A549 (cell line): Measurements from ENCODE around the gene DLL4. TPM values are rescaled to one million over a fixed set of nuclear protein-coding genes. Genes with fewer than 3 reads are reported as not detected.

ENCODE experiments used
- ATAC-seq, 2 experiments: fragments of 200-7000 bp in 1 of 2; fragments of >200 bp in 1 of 2; cut with Nextera tagmentation in 1 of 2; cut with Tn5 transposase in 1 of 2; 3 replicates each; pipeline versions ENCODE4 v1.8.0 to v1.9.1; 2018 to 2020; ENCODE audit warnings: mild to moderate bottlenecking in 1 of 2, moderate library complexity in 1 of 2
- CTCF ChIA-PET: fragments of 300-600 bp; sonication (Branson Sonifier 250); formaldehyde crosslinking; extraction: SDS; loops from one replicate; lab custom pipeline; 2021; ENCODE audit warnings: antibody characterized with exemption, inconsistent platforms; lab: Yijun Ruan, JAX
- POLR2A ChIA-PET: fragments of 350-600 bp; formaldehyde crosslinking; extraction: SDS; loops from one replicate; lab custom pipeline; 2021; ENCODE audit warnings: antibody characterized with exemption, inconsistent platforms; lab: Yijun Ruan, JAX
- DNase-seq, 2 experiments: peaks; one replicate each; pipeline versions ENCODE4 v3.0.0 to v3.0.0-alpha.2; 2011 to 2016; ENCODE audit warnings: low read depth in 1 of 2, low spot score in 1 of 2
- FAIRE-seq: peaks from 2 replicates; lab custom pipeline; 2011; peaks lifted over from hg19 to GRCh38; lab: Jason Lieb, UNC
- H3K27ac ChIP-seq, 2 experiments: fragments of >200 bp; sonication (Bioruptor Twin); formaldehyde crosslinking; 3 replicates each; pipeline ENCODE4 v1.5.1; 2016 to 2017
- H3K4me1 ChIP-seq: fragments of >200 bp; sonication (Bioruptor Twin); formaldehyde crosslinking; 3 replicates; pipeline ENCODE4 v1.6.1; 2016
- H3K4me2 ChIP-seq: fragments of >200 bp; sonication (Bioruptor Twin); formaldehyde crosslinking; 3 replicates; pipeline ENCODE4 v1.6.1; 2016
- H3K4me3 ChIP-seq: fragments of >200 bp; sonication (Bioruptor Twin); formaldehyde crosslinking; 3 replicates; pipeline ENCODE4 v1.5.1; 2016
- H3K9me3 ChIP-seq: fragments of >200 bp; sonication (Bioruptor Twin); formaldehyde crosslinking; 3 replicates; pipeline ENCODE4 v1.6.1; 2016
- CBX2 ChIP-seq: fragments of 200-600 bp; sonication (generic); IDR thresholded peaks from 2 replicates; pipeline ENCODE4 v1.6.1; 2016; ENCODE audit warnings: low read depth, mild to moderate bottlenecking, borderline replicate concordance
- EHMT2 ChIP-seq: fragments of 200-600 bp; sonication (generic); IDR thresholded peaks from 2 replicates; pipeline ENCODE4 v1.6.1; 2016; ENCODE audit warnings: antibody characterized with exemption, low read depth, mild to moderate bottlenecking, moderate library complexity
- EP300 ChIP-seq, 2 experiments: fragments of >200 bp; sonication (Bioruptor Twin); formaldehyde crosslinking; IDR thresholded peaks; 2 replicates in 1 of 2; 3 replicates in 1 of 2; pipeline ENCODE4 v1.6.1; 2016 to 2017
- ESRRA ChIP-seq: fragments of 150-350 bp; IDR thresholded peaks from 2 replicates; pipeline ENCODE4 v1.6.1; 2014; ENCODE audit warnings: mild to moderate bottlenecking, low read length, borderline replicate concordance
- FOSB ChIP-seq: fragments of 250-450 bp; sonication (Bioruptor Pico); IDR thresholded peaks from 2 replicates; pipeline ENCODE4 v1.5.0; 2020; ENCODE audit warnings: mild to moderate bottlenecking, moderate library complexity
- HDAC2 ChIP-seq: fragments of 200-600 bp; sonication (generic); IDR thresholded peaks from 2 replicates; pipeline ENCODE4 v1.6.1; 2016
- HES2 ChIP-seq: fragments of >200 bp; sonication (Bioruptor Twin); formaldehyde crosslinking; IDR thresholded peaks from 2 replicates; pipeline ENCODE4 v1.6.1; 2016
- HOXB5 ChIP-seq: fragments of 250-450 bp; sonication (Bioruptor Pico); IDR thresholded peaks from 2 replicates; pipeline ENCODE4 v1.5.0; 2020; ENCODE audit warnings: mild to moderate bottlenecking, moderate library complexity
- JUN ChIP-seq, 2 experiments: fragments of >200 bp; sonication (Bioruptor Twin); formaldehyde crosslinking; IDR thresholded peaks; 2 replicates in 1 of 2; 3 replicates in 1 of 2; pipeline ENCODE4 v1.6.1; 2016 to 2017
- KDM1A ChIP-seq: fragments of 200-600 bp; sonication (generic); IDR thresholded peaks from 2 replicates; pipeline ENCODE4 v1.6.1; 2016; ENCODE audit warnings: low read depth, mild to moderate bottlenecking
- KDM5A ChIP-seq: fragments of 200-600 bp; sonication (generic); IDR thresholded peaks from 2 replicates; pipeline ENCODE4 v1.6.1; 2016; ENCODE audit warnings: antibody characterized with exemption, mild to moderate bottlenecking
- MAFK ChIP-seq: fragments of 450-650 bp; IDR thresholded peaks from 2 replicates; pipeline ENCODE4 v1.6.1; 2014; ENCODE audit not compliant: partially characterized antibody
- MAX ChIP-seq: IDR thresholded peaks from 2 replicates; pipeline ENCODE4 v1.6.1; 2012
- NFE2L2 ChIP-seq: fragments of 150-350 bp; conservative IDR thresholded peaks from 2 replicates; pipeline ENCODE4 v1.6.1; 2014; ENCODE audit warnings: low read length
- NPAS2 ChIP-seq: fragments of 250-450 bp; sonication (Bioruptor Pico); IDR thresholded peaks from 2 replicates; pipeline ENCODE4 v1.8.0; 2022; ENCODE audit warnings: mild to moderate bottlenecking, moderate library complexity, borderline replicate concordance
- RARB ChIP-seq: fragments of 250-450 bp; sonication (Bioruptor Pico); IDR thresholded peaks from 2 replicates; pipeline ENCODE4 v1.8.0; 2021; ENCODE audit warnings: mild to moderate bottlenecking, moderate library complexity
- RNF2 ChIP-seq: fragments of 200-600 bp; sonication (generic); IDR thresholded peaks from 2 replicates; pipeline ENCODE4 v1.6.1; 2016; ENCODE audit warnings: low read depth, mild to moderate bottlenecking, antibody characterized with exemption, moderate library complexity, borderline replicate concordance
- SREBF2 ChIP-seq: fragments of 450-650 bp; IDR thresholded peaks from 2 replicates; pipeline ENCODE4 v1.6.1; 2014; ENCODE audit warnings: mild to moderate bottlenecking, moderate library complexity
- TP53 ChIP-seq: fragments of 250-450 bp; sonication (Bioruptor Pico); IDR thresholded peaks from 2 replicates; pipeline ENCODE4 v1.5.0; 2021; ENCODE audit warnings: mild to moderate bottlenecking, moderate library complexity
- USF2 ChIP-seq: fragments of 450-650 bp; IDR thresholded peaks from 2 replicates; pipeline ENCODE4 v1.6.1; 2014; ENCODE audit warnings: antibody characterized with exemption
- ZNF302 ChIP-seq: fragments of 250-450 bp; sonication (Bioruptor Pico); IDR thresholded peaks from 2 replicates; pipeline ENCODE4 v1.9.0; 2021; ENCODE audit warnings: inconsistent platforms, mild to moderate bottlenecking, moderate library complexity
- WGBS: methylation state at CpG from one replicate; pipeline ENCODE4 v1.1.6; 2017; ENCODE audit errors: missing lambda C conversion rate; 5-methylcytosine and 5-hydroxymethylcytosine counted together
- polyA plus RNA-seq, 4 experiments: library from polyadenylated mRNA; depleted of rRNA in 3 of 4; stranded (reverse); fragments of >200 nt; fragmentation: RNase III in 1 of 4; extraction: RNeasy Plus Mini Kit Qiagen cat#74134 plus additional on column Dnase treatment in 1 of 4; gene quantifications; 2 replicates in 3 of 4; 3 replicates in 1 of 4; pipeline ENCODE4 v1.2.3, GENCODE V29; 2011 to 2017
- TF ChIP-seq, protein P1 (sequence below): fragments of >200 bp; sonication (Bioruptor Twin); formaldehyde crosslinking; IDR thresholded peaks from 3 replicates; pipeline ENCODE4 v1.6.1; 2016
- TF ChIP-seq, protein P2 (sequence below): fragments of >200 bp; sonication (Bioruptor Twin); formaldehyde crosslinking; IDR thresholded peaks from 3 replicates; pipeline ENCODE4 v1.5.1; 2016
- TF ChIP-seq, protein P3 (sequence below): fragments of 200-600 bp; sonication (generic); IDR thresholded peaks from 2 replicates; pipeline ENCODE4 v1.6.1; 2016; ENCODE audit warnings: antibody characterized with exemption, mild to moderate bottlenecking, moderate library complexity

DLL4 gene
- polyA plus RNA-seq, 2 of the 4 experiments (the other 2 are of a cell fraction): 0.09 to 0.28 TPM

- FAIRE-seq (no peak), ATAC-seq (no peak), DNase-seq (no peak)
- H3K27ac ChIP-seq: no peak overlapping the region
- ChIA-PET POLR2A (no interaction called here), CTCF (interaction anchor here (0.6 to 4.2 kb wide), 6 partner anchors 10 to 103 kb away, joined by 3 to 44 read pairs (median 8); partner anchors contain the start of genes DLL4 and VPS18)
- no peak overlapping the region for H3K4me2 ChIP-seq
- no peaks in the 10 kb centered on the region for H3K9me3 ChIP-seq
- TF ChIP-seq ESRRA (no peak), MAFK (no peak), ZNF302 (CRISPR knock-in tag) (no peak), CBX2 (no peak), HES2 (no peak), HOXB5 (CRISPR knock-in tag) (no peak), KDM5A (no peak), NFE2L2 (no peak)
- TF ChIP-seq, protein P1, sequence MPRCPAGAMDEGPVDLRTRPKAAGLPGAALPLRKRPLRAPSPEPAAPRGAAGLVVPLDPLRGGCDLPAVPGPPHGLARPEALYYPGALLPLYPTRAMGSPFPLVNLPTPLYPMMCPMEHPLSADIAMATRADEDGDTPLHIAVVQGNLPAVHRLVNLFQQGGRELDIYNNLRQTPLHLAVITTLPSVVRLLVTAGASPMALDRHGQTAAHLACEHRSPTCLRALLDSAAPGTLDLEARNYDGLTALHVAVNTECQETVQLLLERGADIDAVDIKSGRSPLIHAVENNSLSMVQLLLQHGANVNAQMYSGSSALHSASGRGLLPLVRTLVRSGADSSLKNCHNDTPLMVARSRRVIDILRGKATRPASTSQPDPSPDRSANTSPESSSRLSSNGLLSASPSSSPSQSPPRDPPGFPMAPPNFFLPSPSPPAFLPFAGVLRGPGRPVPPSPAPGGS: no peak
- TF ChIP-seq, protein P2, sequence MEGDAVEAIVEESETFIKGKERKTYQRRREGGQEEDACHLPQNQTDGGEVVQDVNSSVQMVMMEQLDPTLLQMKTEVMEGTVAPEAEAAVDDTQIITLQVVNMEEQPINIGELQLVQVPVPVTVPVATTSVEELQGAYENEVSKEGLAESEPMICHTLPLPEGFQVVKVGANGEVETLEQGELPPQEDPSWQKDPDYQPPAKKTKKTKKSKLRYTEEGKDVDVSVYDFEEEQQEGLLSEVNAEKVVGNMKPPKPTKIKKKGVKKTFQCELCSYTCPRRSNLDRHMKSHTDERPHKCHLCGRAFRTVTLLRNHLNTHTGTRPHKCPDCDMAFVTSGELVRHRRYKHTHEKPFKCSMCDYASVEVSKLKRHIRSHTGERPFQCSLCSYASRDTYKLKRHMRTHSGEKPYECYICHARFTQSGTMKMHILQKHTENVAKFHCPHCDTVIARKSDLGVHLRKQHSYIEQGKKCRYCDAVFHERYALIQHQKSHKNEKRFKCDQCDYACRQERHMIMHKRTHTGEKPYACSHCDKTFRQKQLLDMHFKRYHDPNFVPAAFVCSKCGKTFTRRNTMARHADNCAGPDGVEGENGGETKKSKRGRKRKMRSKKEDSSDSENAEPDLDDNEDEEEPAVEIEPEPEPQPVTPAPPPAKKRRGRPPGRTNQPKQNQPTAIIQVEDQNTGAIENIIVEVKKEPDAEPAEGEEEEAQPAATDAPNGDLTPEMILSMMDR: no peak
- H3K4me3 ChIP-seq: no peak overlapping the region
- WGBS: 75% methylated on average over 9 of the region's 12 CpGs
- no peaks in the 10 kb centered on the region for H3K4me1 ChIP-seq
These were observed 14.0 kb upstream of the DLL4 start for GRCh38 chr15:40915116-40915661.

GRCh38 chr15:40915679-40916078 is 13.5 kb upstream of the DLL4 start:
- TF ChIP-seq MAX: no peak
- no peak for TF ChIP-seq EP300 (IDR thresholded peaks at IDR 0.05)
- no peak for TF ChIP-seq RNF2
- no peak for TF ChIP-seq JUN (IDR thresholded peaks at IDR 0.05)
- no peak for TF ChIP-seq EHMT2
- TF ChIP-seq USF2: no peak
- TF ChIP-seq KDM1A: no peak
- no peak for TF ChIP-seq ESRRA
- TF ChIP-seq SREBF2: no peak
- no peak for TF ChIP-seq FOSB (CRISPR knock-in tag)
- no peak for TF ChIP-seq NPAS2 (CRISPR knock-in tag)
- TF ChIP-seq, protein P1: no peak
- TF ChIP-seq HDAC2: no peak
- TF ChIP-seq TP53: no peak
- TF ChIP-seq RARB: no peak
- TF ChIP-seq CBX2: no peak
- TF ChIP-seq, protein P3, sequence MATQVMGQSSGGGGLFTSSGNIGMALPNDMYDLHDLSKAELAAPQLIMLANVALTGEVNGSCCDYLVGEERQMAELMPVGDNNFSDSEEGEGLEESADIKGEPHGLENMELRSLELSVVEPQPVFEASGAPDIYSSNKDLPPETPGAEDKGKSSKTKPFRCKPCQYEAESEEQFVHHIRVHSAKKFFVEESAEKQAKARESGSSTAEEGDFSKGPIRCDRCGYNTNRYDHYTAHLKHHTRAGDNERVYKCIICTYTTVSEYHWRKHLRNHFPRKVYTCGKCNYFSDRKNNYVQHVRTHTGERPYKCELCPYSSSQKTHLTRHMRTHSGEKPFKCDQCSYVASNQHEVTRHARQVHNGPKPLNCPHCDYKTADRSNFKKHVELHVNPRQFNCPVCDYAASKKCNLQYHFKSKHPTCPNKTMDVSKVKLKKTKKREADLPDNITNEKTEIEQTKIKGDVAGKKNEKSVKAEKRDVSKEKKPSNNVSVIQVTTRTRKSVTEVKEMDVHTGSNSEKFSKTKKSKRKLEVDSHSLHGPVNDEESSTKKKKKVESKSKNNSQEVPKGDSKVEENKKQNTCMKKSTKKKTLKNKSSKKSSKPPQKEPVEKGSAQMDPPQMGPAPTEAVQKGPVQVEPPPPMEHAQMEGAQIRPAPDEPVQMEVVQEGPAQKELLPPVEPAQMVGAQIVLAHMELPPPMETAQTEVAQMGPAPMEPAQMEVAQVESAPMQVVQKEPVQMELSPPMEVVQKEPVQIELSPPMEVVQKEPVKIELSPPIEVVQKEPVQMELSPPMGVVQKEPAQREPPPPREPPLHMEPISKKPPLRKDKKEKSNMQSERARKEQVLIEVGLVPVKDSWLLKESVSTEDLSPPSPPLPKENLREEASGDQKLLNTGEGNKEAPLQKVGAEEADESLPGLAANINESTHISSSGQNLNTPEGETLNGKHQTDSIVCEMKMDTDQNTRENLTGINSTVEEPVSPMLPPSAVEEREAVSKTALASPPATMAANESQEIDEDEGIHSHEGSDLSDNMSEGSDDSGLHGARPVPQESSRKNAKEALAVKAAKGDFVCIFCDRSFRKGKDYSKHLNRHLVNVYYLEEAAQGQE: no peak
- no peaks in the 10 kb centered on the region for H3K9me3 ChIP-seq
- ATAC-seq (no peak), DNase-seq (no peak), FAIRE-seq (no peak)
- CTCF ChIA-PET: interaction anchor here (1.1 to 4.2 kb wide), 4 partner anchors 11 to 102 kb away, joined by 4 to 44 read pairs (median 14); partner anchors contain the start of gene DLL4
- no peaks in the 10 kb centered on the region for H3K4me1 ChIP-seq
- H3K4me3 ChIP-seq: no peak overlapping the region
- H3K27ac ChIP-seq: no peak overlapping the region
- POLR2A ChIA-PET: no interaction called here
- 60% methylated on average over 2 of the region's 6 CpGs for WGBS
- no peak overlapping the region for H3K4me2 ChIP-seq
